Measurements from ENCODE around the gene CHI3L2. TPM values are rescaled to one million over a fixed set of nuclear protein-coding genes. Genes with fewer than 3 reads are reported as not detected.

Gene CHI3L2
- total RNA-seq, 3 donors from 2014 or later (not counting 1 experiment from before 2014, with no cell fraction given): 13.5 to 21.1 (median 17.0) TPM

DNA sequence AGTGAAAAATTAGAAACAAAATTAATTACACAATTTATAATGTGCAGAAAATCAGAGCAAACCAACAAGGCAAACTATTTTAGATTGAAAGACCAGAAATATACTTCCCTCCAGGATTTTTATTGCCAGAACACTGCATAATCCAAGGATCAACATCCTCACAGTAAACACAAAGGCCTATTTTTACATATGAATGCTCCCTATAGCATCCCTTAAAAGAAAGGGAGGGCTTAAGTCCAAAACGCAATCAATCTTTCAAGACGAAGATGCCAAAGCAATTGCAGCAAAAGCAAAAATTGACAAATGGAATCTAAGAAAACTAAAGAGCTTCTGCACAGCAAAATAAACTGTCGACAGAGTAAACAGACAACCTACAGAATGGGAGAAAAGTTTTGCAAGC lies 44.6 kb downstream of the CHI3L2 start:
- H3K4me1 Mint-ChIP-seq: peaks cover 11 to 12% of the 10 kb centered on the region in 2 donors
- H3K9me3 Mint-ChIP-seq: peaks cover 0 to 2% of the 10 kb centered on the region in 2 donors
- Histone ChIP-seq H3K9me3 (ENCODE audit: control insufficient read depth, insufficient read depth, low read length) (peaks cover 3% of the 10 kb centered on the region), H3K27ac (ENCODE audit: low read length) (no peak overlapping the region), H3K4me3 (ENCODE audit: low read length) (no peak overlapping the region), H3K27me3 (ENCODE audit: control insufficient read depth, insufficient read depth, low read length) (peaks cover 25% of the 10 kb centered on the region), H3K36me3 (ENCODE audit: control insufficient read depth, insufficient read depth, low read length) (no peaks in the 10 kb centered on the region), H3K4me1 (ENCODE audit: control insufficient read depth, insufficient read depth, low read length) (peaks cover 17% of the 10 kb centered on the region)
- H3K4me3 Mint-ChIP-seq: peak overlapping the region; percentile 32
- no peaks in the 10 kb centered on the region for H3K36me3 Mint-ChIP-seq
- DNase-seq: no peak
- ATAC-seq: no peak
- no peak overlapping the region for H3K27ac Mint-ChIP-seq
- 95% methylated on average over 3 of the region's 3 CpGs for WGBS (ENCODE audit: insufficient coverage)
- TF ChIP-seq CTCF (IDR thresholded peaks at IDR 0.05): no peak
- H3K27me3 Mint-ChIP-seq (ENCODE audit: low read depth in 2 of 2): peaks cover 38 to 40% of the 10 kb centered on the region in 2 donors
- intact Hi-C loops (cut with micrococcal nuclease): no loop called here

- ATAC-seq: no peak
- H3K27ac Mint-ChIP-seq: no peak overlapping the region
- H3K4me1 Mint-ChIP-seq: peaks cover 17 to 21% of the 10 kb centered on the region in 2 donors
- no peak overlapping the region for H3K27ac ChIP-seq (ENCODE audit: low read length)
- H3K36me3 Mint-ChIP-seq: no peaks in the 10 kb centered on the region
- peaks cover 44 to 47% of the 10 kb centered on the region in 2 donors for H3K27me3 Mint-ChIP-seq (ENCODE audit: low read depth in 2 of 2)
- no peak for TF ChIP-seq CTCF (IDR thresholded peaks at IDR 0.05)
- peak in 1 of 2 donors; percentile 28 for DNase-seq
- no peak overlapping the region for H3K4me3 Mint-ChIP-seq
- H3K4me1 ChIP-seq (ENCODE audit: control insufficient read depth, insufficient read depth, low read length): peaks cover 17% of the 10 kb centered on the region
- intact Hi-C loops (cut with micrococcal nuclease): no loop called here
- H3K27me3 ChIP-seq (ENCODE audit: control insufficient read depth, insufficient read depth, low read length): peaks cover 21% of the 10 kb centered on the region
- H3K9me3 Mint-ChIP-seq: peaks cover 0 to 2% of the 10 kb centered on the region in 2 donors
- H3K36me3 ChIP-seq (ENCODE audit: control insufficient read depth, insufficient read depth, low read length): no peaks in the 10 kb centered on the region
- no peak overlapping the region for H3K4me3 ChIP-seq (ENCODE audit: low read length)
- peaks cover 3% of the 10 kb centered on the region for H3K9me3 ChIP-seq (ENCODE audit: control insufficient read depth, insufficient read depth, low read length)
- 67% methylated on average over 3 of the region's 4 CpGs for WGBS (ENCODE audit: insufficient coverage)
These were observed 47.1 kb downstream of the CHI3L2 start for GRCh38 chr1:111274653-111275052.

DNA sequence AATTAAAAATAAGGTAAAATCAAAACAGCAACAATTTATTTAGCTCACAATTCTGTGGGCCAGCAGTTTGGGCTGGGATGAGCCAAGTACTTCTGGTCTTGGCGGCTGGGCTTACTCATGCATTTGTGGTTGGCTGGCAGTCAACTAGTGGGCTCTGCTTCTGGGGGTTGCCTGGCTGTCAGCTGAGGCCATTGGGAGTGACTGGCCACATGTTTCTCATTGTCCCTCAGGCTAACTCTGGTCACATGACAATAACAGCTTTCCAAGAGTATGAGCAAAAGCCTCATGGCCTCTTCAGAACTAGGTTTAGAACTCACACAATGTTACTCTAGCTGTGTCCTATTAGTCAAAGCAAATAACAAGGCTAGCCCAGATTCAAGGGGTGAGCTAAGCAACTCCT lies 47.6 kb downstream of the CHI3L2 start:
- no peak for TF ChIP-seq CTCF (IDR thresholded peaks at IDR 0.05)
- DNase-seq (peak in 1 of 2 donors; percentile 13), ATAC-seq (peak in 1 of 3 donors; percentile 39)
- Mint-ChIP-seq H3K36me3 (no peaks in the 10 kb centered on the region), H3K27me3 (ENCODE audit: low read depth in 2 of 2) (peaks cover 44% of the 10 kb centered on the region in 2 donors), H3K27ac (no peak overlapping the region), H3K4me3 (no peak overlapping the region), H3K9me3 (peaks cover 0 to 2% of the 10 kb centered on the region in 2 donors), H3K4me1 (peaks cover 17 to 21% of the 10 kb centered on the region in 2 donors)
- no peaks in the 10 kb centered on the region for H3K36me3 ChIP-seq (ENCODE audit: control insufficient read depth, insufficient read depth, low read length)
- no peak overlapping the region for H3K4me3 ChIP-seq (ENCODE audit: low read length)
- no peak overlapping the region for H3K27ac ChIP-seq (ENCODE audit: low read length)
- peaks cover 21% of the 10 kb centered on the region for H3K27me3 ChIP-seq (ENCODE audit: control insufficient read depth, insufficient read depth, low read length)
- peaks cover 3% of the 10 kb centered on the region for H3K9me3 ChIP-seq (ENCODE audit: control insufficient read depth, insufficient read depth, low read length)
- peaks cover 17% of the 10 kb centered on the region for H3K4me1 ChIP-seq (ENCODE audit: control insufficient read depth, insufficient read depth, low read length)
- 62% methylated on average over 1 of the region's 1 CpG for WGBS (ENCODE audit: insufficient coverage)
- intact Hi-C loops (cut with micrococcal nuclease): no loop called here

DNA sequence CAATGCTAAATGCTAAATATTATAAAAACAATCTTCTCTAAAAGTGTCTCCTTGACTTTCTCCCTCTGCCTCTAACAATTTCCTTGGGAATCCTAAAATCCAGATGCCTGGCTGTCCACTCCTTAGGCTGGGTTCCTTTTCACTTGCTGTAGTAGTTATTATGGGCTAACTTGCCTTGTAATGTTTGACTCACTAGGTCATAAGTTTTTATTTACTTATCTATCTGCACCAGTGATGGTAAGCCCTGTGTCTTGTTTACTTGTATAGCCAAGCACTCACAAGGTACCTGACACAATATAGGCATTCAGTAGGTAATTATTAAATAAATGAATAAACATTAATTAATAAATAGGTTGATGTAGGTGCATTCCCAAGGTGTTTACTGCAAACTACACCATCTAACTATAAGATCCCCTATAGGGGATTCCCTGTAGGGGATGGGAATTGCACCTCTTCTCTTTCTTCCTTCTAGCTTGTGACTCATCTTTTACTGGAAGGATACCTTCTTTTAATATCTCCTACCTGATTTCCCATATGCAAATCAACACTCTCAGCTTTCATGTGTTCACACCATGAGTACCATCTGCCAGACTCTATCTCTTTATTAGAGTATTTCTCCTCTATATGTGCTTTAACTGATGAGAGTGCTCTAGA lies 48.4 kb downstream of the CHI3L2 start:
- Histone ChIP-seq H3K4me1 (ENCODE audit: control insufficient read depth, insufficient read depth, low read length) (peaks cover 11% of the 10 kb centered on the region), H3K9me3 (ENCODE audit: control insufficient read depth, insufficient read depth, low read length) (no peaks in the 10 kb centered on the region), H3K36me3 (ENCODE audit: control insufficient read depth, insufficient read depth, low read length) (no peaks in the 10 kb centered on the region), H3K27me3 (ENCODE audit: control insufficient read depth, insufficient read depth, low read length) (peaks cover 13% of the 10 kb centered on the region), H3K4me3 (ENCODE audit: low read length) (no peak overlapping the region), H3K27ac (ENCODE audit: low read length) (no peak overlapping the region)
- no peak for ATAC-seq
- H3K9me3 Mint-ChIP-seq: peaks cover 0 to 2% of the 10 kb centered on the region in 2 donors
- no peaks in the 10 kb centered on the region for H3K36me3 Mint-ChIP-seq
- no peak for DNase-seq
- H3K27me3 Mint-ChIP-seq (ENCODE audit: low read depth in 2 of 2): peaks cover 36 to 37% of the 10 kb centered on the region in 2 donors
- no peak overlapping the region for H3K27ac Mint-ChIP-seq
- peaks cover 15 to 19% of the 10 kb centered on the region in 2 donors for H3K4me1 Mint-ChIP-seq
- H3K4me3 Mint-ChIP-seq: no peak overlapping the region
- intact Hi-C loops (cut with micrococcal nuclease): no loop called here
- TF ChIP-seq CTCF (IDR thresholded peaks at IDR 0.05): no peak

Measured in natural killer cell (primary cell).